ENCODE data around the gene NRGN.

GRCh38 chr11:124788521-124788920 lies 48.8 kb downstream of the NRGN start:
- no peak for TF ChIP-seq IRF3 (IDR thresholded peaks at IDR 0.05)
- no peak for TF ChIP-seq CTCF (IDR thresholded peaks at IDR 0.05 in 2 of 3, conservative IDR thresholded peaks at IDR 0.05 in 1 of 3; ENCODE audit: control insufficient read depth in 2 of 3, extremely low read depth in 1 of 3, insufficient read depth in 1 of 3, low read depth in 3 of 3, low read length in 3 of 3)
- TF ChIP-seq EZH2 (IDR thresholded peaks at IDR 0.05; ENCODE audit: borderline replicate concordance, control insufficient read depth, low read depth, low read length), result no peak
- no peak for TF ChIP-seq SMAD5 (IDR thresholded peaks at IDR 0.05; ENCODE audit: low read depth)
- TF ChIP-seq ESRRA (IDR thresholded peaks at IDR 0.05; ENCODE audit: low read length), result no peak
- TF ChIP-seq ATF2 (IDR thresholded peaks at IDR 0.05; ENCODE audit: low read length), result no peak
- no peak for TF ChIP-seq TCF7 (IDR thresholded peaks at IDR 0.05; ENCODE audit: borderline replicate concordance)
- no peak for TF ChIP-seq CHD4 (IDR thresholded peaks at IDR 0.05)

All from GM12878 (cell line).